KMS-11 (cell line): ENCODE data around the gene IL18.

Source experiments
- H2AFZ ChIP-seq: fragments of 200-600 bp; sonication (generic); 2 replicates; pipeline ENCODE4 v1.6.1; 2016; ENCODE audit warnings: antibody characterized with exemption, mixed run types, low read depth
- H3K27ac ChIP-seq: fragments of 200-600 bp; sonication (generic); 2 replicates; pipeline ENCODE4 v1.6.1; 2016; ENCODE audit warnings: mild to moderate bottlenecking, mixed run types
- H3K27me3 ChIP-seq: fragments of 200-600 bp; sonication (generic); 2 replicates; pipeline ENCODE4 v1.6.1; 2017; ENCODE audit warnings: mild to moderate bottlenecking, low read depth, mixed run types, moderate library complexity; ENCODE audit not compliant: insufficient read depth
- H3K36me3 ChIP-seq: fragments of 200-600 bp; sonication (generic); 2 replicates; pipeline ENCODE4 v1.6.1; 2017; ENCODE audit warnings: mild to moderate bottlenecking, mixed run types; ENCODE audit not compliant: insufficient read depth
- H3K4me1 ChIP-seq: fragments of 200-600 bp; sonication (generic); 2 replicates; pipeline ENCODE4 v1.6.1; 2016; ENCODE audit warnings: mild to moderate bottlenecking, low read depth, mixed run types; ENCODE audit not compliant: poor library complexity, severe bottlenecking
- H3K4me2 ChIP-seq: fragments of 200-600 bp; sonication (generic); 2 replicates; pipeline ENCODE4 v1.7.0; 2016; ENCODE audit warnings: mild to moderate bottlenecking, mixed run types
- H3K4me3 ChIP-seq: fragments of 200-600 bp; sonication (generic); IDR thresholded peaks from 2 replicates; pipeline ENCODE4 v1.6.1; 2017; ENCODE audit warnings: low read depth, low read length, mixed read lengths; ENCODE audit not compliant: insufficient read depth
- H3K79me2 ChIP-seq: fragments of 200-600 bp; sonication (generic); 2 replicates; pipeline ENCODE4 v1.6.1; 2016; ENCODE audit warnings: low read depth, mixed run types; ENCODE audit not compliant: insufficient read depth
- H3K9ac ChIP-seq: fragments of 200-600 bp; sonication (generic); 2 replicates; pipeline ENCODE4 v1.6.1; 2016; ENCODE audit warnings: mild to moderate bottlenecking, mixed run types
- H4K20me1 ChIP-seq: fragments of 200-600 bp; sonication (generic); 2 replicates; pipeline ENCODE4 v1.6.1; 2016; ENCODE audit warnings: mild to moderate bottlenecking, mixed run types; ENCODE audit not compliant: insufficient read depth
- TF ChIP-seq, protein P1 (sequence below): fragments of 200-600 bp; sonication (generic); conservative IDR thresholded peaks from 2 replicates; pipeline ENCODE4 v1.6.1; 2017; ENCODE audit warnings: low read depth, mild to moderate bottlenecking, antibody characterized with exemption, low read length, moderate library complexity, mixed read lengths

The IL18 gene

DNA sequence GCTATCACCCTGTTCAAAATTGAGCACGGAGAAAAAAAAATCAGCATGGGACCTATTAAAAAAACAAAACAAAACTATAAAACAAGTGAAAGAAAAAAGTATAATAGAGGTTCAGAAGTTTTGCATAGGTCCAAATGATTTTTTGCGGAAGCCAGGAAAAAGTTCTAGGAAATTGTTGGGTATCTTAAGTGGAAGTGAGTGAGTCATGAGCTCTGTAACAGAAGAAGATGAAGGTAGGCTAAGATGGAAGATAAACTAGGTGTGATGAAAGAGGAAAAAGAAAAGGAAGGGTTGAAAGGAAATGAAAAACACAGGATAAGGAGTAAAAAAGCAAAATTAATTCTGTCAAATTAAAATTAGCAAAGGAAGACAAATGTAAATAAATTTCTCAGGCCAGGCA, 49.4 kb downstream of the IL18 start:
- no peak overlapping the region for H2AFZ ChIP-seq
- TF ChIP-seq, protein P1, sequence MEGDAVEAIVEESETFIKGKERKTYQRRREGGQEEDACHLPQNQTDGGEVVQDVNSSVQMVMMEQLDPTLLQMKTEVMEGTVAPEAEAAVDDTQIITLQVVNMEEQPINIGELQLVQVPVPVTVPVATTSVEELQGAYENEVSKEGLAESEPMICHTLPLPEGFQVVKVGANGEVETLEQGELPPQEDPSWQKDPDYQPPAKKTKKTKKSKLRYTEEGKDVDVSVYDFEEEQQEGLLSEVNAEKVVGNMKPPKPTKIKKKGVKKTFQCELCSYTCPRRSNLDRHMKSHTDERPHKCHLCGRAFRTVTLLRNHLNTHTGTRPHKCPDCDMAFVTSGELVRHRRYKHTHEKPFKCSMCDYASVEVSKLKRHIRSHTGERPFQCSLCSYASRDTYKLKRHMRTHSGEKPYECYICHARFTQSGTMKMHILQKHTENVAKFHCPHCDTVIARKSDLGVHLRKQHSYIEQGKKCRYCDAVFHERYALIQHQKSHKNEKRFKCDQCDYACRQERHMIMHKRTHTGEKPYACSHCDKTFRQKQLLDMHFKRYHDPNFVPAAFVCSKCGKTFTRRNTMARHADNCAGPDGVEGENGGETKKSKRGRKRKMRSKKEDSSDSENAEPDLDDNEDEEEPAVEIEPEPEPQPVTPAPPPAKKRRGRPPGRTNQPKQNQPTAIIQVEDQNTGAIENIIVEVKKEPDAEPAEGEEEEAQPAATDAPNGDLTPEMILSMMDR = no peak
- no peaks in the 10 kb centered on the region for H4K20me1 ChIP-seq
- no peaks in the 10 kb centered on the region for H3K27me3 ChIP-seq
- H3K36me3 ChIP-seq = no peaks in the 10 kb centered on the region
- peaks cover 26% of the 10 kb centered on the region for H3K4me1 ChIP-seq
- H3K79me2 ChIP-seq = no peaks in the 10 kb centered on the region
- H3K4me2 ChIP-seq = no peak overlapping the region
- H3K27ac ChIP-seq = no peak overlapping the region
- H3K9ac ChIP-seq = no peak overlapping the region
- H3K4me3 ChIP-seq = no peak overlapping the region

DNA sequence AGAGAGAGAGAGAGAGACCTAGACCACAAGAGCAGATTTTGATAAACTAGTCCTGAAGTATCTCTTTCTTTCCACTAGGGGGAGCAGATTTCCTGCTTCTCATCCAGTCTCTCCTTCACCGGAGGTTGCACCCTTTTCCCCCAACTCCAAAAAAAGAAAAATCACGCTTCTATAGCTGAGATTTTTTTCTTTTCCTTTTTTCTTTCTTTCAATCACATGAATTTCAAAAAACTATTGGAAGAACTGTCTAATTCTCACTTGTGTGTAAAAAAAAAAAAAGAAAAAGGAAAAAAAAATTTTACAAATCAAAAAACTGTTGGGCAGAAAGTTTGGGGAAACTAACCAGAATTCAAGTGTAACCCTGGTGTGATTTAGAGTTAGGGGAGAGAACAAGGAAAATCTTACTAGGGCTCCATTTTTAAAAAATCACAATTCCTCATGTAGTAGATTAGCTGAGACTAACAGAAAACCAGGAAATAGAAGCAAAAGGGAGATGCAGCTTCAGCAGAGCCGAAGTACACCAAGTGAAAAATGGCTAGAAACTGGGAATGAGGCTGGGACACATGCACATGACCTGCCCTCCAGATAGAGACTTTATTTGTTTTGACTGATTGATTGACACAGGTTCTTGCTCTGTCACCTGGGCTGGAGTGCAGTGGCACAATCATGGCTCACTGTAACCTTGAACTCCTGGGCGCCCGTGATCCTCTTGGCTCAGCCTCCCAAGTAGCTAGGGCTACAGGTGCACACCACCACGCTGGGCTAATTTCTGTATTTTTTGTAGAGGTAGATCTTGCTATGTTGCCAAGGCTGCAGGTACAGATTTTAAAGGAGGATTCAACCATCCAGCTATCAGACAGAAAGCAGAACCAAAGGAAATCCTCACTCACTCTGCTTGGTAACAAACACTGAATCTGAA, 50.1 kb downstream of the IL18 start:
- no peak overlapping the region for H3K27ac ChIP-seq
- H3K4me2 ChIP-seq = peak overlapping the region; percentile 19
- no peaks in the 10 kb centered on the region for H4K20me1 ChIP-seq
- no peaks in the 10 kb centered on the region for H3K79me2 ChIP-seq
- H3K4me3 ChIP-seq = no peak overlapping the region
- H3K27me3 ChIP-seq = no peaks in the 10 kb centered on the region
- peaks cover 23% of the 10 kb centered on the region for H3K4me1 ChIP-seq
- no peak overlapping the region for H3K9ac ChIP-seq
- peak overlapping the region; percentile 12; the same call in 1 of the 2 replicates for H2AFZ ChIP-seq
- TF ChIP-seq, protein P1 = peak; percentile 64
- H3K36me3 ChIP-seq = no peaks in the 10 kb centered on the region

DNA sequence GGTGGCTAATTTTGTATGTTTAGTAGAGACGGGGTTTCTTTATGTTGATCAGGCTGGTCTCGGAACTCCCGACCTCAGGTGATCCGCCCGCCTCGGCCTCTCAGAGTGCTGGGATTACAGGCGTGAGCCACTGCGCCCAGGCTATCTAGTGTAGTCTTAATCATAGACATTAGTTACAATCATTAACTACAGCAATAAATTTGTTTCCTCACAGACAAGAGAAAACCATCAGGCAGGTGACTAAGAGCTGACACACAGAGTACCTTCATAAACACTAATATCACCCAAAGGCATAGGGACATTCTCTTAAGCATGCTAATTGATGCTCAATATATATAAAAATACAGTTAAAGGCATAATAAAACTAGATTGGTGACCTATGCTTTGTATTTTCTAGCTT, 57.8 kb downstream of the IL18 start:
- Histone ChIP-seq H3K4me3 (no peak overlapping the region), H3K27ac (no peak overlapping the region), H3K4me1 (no peaks in the 10 kb centered on the region), H3K4me2 (no peak overlapping the region), H3K27me3 (no peaks in the 10 kb centered on the region), H3K36me3 (no peaks in the 10 kb centered on the region), H2AFZ (no peak overlapping the region), H3K79me2 (no peaks in the 10 kb centered on the region), H4K20me1 (no peaks in the 10 kb centered on the region), H3K9ac (no peak overlapping the region)
- TF ChIP-seq, protein P1 = no peak

DNA sequence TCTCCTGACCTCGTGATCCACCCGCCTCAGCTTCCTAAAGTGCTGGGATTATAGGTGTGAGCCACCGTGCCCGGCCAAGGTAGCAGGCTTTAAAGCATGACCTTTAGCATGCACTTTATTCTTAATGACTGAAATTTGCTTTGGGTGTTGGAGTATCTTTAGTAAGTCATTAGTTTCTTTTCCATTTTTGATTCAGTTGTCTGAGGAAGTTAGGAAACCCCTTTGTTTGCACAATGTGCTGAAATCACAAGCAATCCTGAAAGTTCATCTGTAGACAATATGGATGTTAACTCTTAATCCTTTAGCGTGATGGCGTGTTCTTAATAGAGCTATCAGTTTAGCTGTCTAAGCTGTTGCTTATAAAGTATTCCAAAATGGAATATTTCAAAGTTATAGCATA, 60.4 kb downstream of the IL18 start:
- Histone ChIP-seq H3K36me3 (no peaks in the 10 kb centered on the region), H3K4me2 (no peak overlapping the region), H3K27me3 (no peaks in the 10 kb centered on the region), H4K20me1 (no peaks in the 10 kb centered on the region), H3K4me1 (peaks cover 9% of the 10 kb centered on the region), H3K79me2 (no peaks in the 10 kb centered on the region), H3K27ac (no peak overlapping the region), H2AFZ (no peak overlapping the region), H3K4me3 (no peak overlapping the region), H3K9ac (no peak overlapping the region)
- TF ChIP-seq, protein P1 = no peak
